ENCODE data around the gene LRMDA.

DNA sequence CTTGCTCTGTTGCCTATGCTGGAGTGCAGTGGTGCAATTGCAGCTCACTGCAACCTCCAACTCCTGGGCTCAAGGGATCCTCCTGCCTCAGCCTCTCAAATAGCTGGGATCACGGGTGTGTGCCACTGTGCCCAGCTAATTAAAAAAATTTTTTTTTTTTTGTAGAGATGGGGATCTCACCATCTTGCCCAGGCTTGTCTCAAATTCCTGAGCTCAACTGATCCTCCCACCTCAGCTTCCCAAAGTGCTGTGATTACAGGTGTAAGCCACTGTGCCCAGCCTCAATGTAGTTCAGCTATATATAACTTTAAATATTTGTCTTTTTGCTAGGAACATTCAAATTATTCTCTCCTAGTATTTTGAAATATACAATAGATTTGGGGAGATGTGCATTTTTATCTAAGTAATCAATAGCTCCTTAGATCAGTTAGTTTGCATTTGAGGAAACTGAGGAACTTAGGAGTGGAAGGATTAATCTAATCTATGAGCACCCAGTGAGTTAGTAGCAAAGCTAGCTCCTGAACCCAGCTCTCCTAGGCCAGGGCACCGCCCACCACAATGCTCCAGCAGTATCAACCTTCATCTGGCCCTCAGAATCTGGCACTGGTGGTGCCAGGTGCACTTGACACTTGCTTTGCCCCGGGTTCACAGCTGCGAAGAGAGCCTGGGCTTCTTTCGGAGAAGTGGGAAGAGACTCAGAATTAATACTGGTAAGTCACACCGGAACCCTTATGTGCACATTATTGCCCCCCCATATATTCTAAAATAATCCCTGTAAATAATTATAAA, 5.9 kb upstream of the LRMDA start:
- TF ChIP-seq EZH2 (IDR thresholded peaks at IDR 0.05; ENCODE audit: borderline replicate concordance, low read depth, low read length, poor library complexity, severe bottlenecking) = no peak
- TF ChIP-seq, protein P1, sequence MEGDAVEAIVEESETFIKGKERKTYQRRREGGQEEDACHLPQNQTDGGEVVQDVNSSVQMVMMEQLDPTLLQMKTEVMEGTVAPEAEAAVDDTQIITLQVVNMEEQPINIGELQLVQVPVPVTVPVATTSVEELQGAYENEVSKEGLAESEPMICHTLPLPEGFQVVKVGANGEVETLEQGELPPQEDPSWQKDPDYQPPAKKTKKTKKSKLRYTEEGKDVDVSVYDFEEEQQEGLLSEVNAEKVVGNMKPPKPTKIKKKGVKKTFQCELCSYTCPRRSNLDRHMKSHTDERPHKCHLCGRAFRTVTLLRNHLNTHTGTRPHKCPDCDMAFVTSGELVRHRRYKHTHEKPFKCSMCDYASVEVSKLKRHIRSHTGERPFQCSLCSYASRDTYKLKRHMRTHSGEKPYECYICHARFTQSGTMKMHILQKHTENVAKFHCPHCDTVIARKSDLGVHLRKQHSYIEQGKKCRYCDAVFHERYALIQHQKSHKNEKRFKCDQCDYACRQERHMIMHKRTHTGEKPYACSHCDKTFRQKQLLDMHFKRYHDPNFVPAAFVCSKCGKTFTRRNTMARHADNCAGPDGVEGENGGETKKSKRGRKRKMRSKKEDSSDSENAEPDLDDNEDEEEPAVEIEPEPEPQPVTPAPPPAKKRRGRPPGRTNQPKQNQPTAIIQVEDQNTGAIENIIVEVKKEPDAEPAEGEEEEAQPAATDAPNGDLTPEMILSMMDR (conservative IDR thresholded peaks at IDR 0.05; ENCODE audit: low read depth, low read length) = no peak
